ENCODE results near the gene LCE3E. TPM values are rescaled to one million over a fixed set of nuclear protein-coding genes. Genes with fewer than 3 reads are reported as not detected.

LCE3E gene
- total RNA-seq, 3 donors from 2014 or later: not detected

DNA sequence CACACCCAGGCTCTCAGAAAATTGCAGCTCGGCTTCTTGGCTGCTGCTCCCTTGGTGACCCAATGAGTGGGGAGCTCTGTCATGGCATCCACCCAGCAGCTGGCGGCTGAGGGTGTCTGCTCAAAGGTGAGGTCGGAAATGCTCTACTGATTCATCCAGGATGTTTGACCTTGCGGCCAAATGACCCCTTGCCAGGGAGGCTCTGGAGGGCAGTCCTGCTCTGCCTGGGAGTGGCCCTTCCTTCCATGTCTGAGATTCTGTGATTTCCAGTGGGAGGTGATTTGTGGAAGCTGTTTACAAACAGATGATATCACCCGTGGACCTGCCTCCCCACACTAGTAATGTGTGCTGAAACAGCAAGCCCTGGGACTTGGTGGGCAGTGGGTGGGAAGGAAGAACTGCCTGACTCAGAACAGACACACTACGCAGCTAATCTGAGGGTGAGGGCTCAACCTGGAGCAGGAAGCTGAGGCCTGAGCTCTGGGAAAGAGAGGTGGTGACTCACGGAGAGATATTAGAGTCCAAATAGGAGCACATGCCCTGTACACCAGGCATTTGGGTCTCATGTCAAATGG is 49.3 kb downstream of the LCE3E start:
- Histone ChIP-seq H3K27ac (no peak overlapping the region), H3K4me3 (no peak overlapping the region), H3K36me3 (no peaks in the 10 kb centered on the region), H3K27me3 (peaks cover 4 to 30% of the 10 kb centered on the region in 2 donors), H3K4me1 (no peaks in the 10 kb centered on the region), H3K9me3 (no peaks in the 10 kb centered on the region)
- no peak for DNase-seq (ENCODE audit: low spot score in 2 of 2)
- intact Hi-C loops (cut with DNase I; ENCODE audit: low total_unique reads): no loop called here
- TF ChIP-seq POLR2AphosphoS5 (IDR thresholded peaks at IDR 0.05): no peak
- no peak for TF ChIP-seq CTCF (IDR thresholded peaks at IDR 0.05)
- no peak for TF ChIP-seq POLR2A (IDR thresholded peaks at IDR 0.05)

- Histone ChIP-seq H3K36me3 (no peaks in the 10 kb centered on the region), H3K27ac (no peak overlapping the region), H3K27me3 (peaks cover 4 to 31% of the 10 kb centered on the region in 2 donors), H3K9me3 (no peaks in the 10 kb centered on the region), H3K4me3 (no peak overlapping the region), H3K4me1 (no peaks in the 10 kb centered on the region)
- no peak for DNase-seq (ENCODE audit: low spot score in 2 of 2)
- intact Hi-C loops (cut with DNase I; ENCODE audit: low total_unique reads): no loop called here
- TF ChIP-seq POLR2A (IDR thresholded peaks at IDR 0.05) (no peak), CTCF (IDR thresholded peaks at IDR 0.05) (no peak), POLR2AphosphoS5 (IDR thresholded peaks at IDR 0.05) (no peak)
Observed at GRCh38 chr1:152516082-152516481, 50.5 kb downstream of the LCE3E start.

Other genes starting within 250 kb of the LCE3E start
- not detected for gene FLG, start 241.5 kb downstream of the LCE3E start, total RNA-seq
- gene FLG2, start 206.8 kb downstream of the LCE3E start, total RNA-seq: not detected
- under 1 TPM in 1 of 3 donors, not detected in 2; 0.66 TPM for gene CRNN, start 152.5 kb downstream of the LCE3E start, total RNA-seq
- gene LCE5A, start 56.0 kb downstream of the LCE3E start, total RNA-seq: not detected
- not detected for gene CRCT1, start 52.3 kb downstream of the LCE3E start, total RNA-seq
- not detected for gene LCE3D, start 13.7 kb upstream of the LCE3E start, total RNA-seq
- gene LCE3C, start 33.5 kb upstream of the LCE3E start, total RNA-seq: not detected
- gene LCE3B, start 47.0 kb upstream of the LCE3E start, total RNA-seq: not detected
- not detected for gene LCE3A, start 56.3 kb upstream of the LCE3E start, total RNA-seq
- not detected for gene LCE2D, start 96.6 kb upstream of the LCE3E start, total RNA-seq
- not detected for gene LCE2C, start 108.5 kb upstream of the LCE3E start, total RNA-seq
- not detected for gene LCE2B, start 119.3 kb upstream of the LCE3E start, total RNA-seq
- gene LCE2A, start 131.6 kb upstream of the LCE3E start, total RNA-seq: not detected
- gene LCE4A, start 141.4 kb upstream of the LCE3E start, total RNA-seq: not detected
- gene KPRP, start 191.2 kb upstream of the LCE3E start, total RNA-seq: not detected
- not detected for gene LCE1F, start 208.4 kb upstream of the LCE3E start, total RNA-seq
- not detected for gene LCE1E, start 219.5 kb upstream of the LCE3E start, total RNA-seq
- not detected for gene LCE1D, start 229.9 kb upstream of the LCE3E start, total RNA-seq
- gene LCE1C, start 239.9 kb upstream of the LCE3E start, total RNA-seq: not detected
- not detected for gene LCE1B, start 245.2 kb upstream of the LCE3E start, total RNA-seq

Data from breast epithelium (tissue), 4 donors.